ENCODE data around the gene PIEZO1. TPM values are rescaled to one million over a fixed set of nuclear protein-coding genes. Genes with fewer than 3 reads are reported as not detected.

Gene PIEZO1
- polyA plus RNA-seq, 1 of the 3 experiments (the other 2 are of a cell fraction) = 184 TPM

GRCh38 chr16:88764080-88764479, 20.9 kb downstream of the PIEZO1 start:
- H2AFZ ChIP-seq (ENCODE audit: low read depth) = no peak overlapping the region
- H3K4me3 ChIP-seq (ENCODE audit: low read depth in 2 of 2, low read length in 1 of 2) = no peak overlapping the region
- H3K4me2 ChIP-seq = no peak overlapping the region
- no peaks in the 10 kb centered on the region for H3F3A ChIP-seq (replicated peaks; ENCODE audit: insufficient read depth)
- ChIA-PET POLR2A (interaction anchor here (0.7 kb wide), 1 partner anchor 10 kb away, joined by 7 read pairs; no protein-coding TSS in a partner anchor), CTCF (interaction anchor here (0.6 to 30.9 kb wide), 3 partner anchors 8 to 319 kb away, joined by 3 to 540 read pairs (median 93); no protein-coding TSS in a partner anchor)
- 89% methylated on average over 8 of the region's 19 CpGs for WGBS (ENCODE audit: low lambda C conversion rate)
- peaks cover 97% of the 10 kb centered on the region for H4K20me1 ChIP-seq (ENCODE audit: insufficient read depth)
- TF ChIP-seq RAD21 (IDR thresholded peaks at IDR 0.05; ENCODE audit: low read length) = no peak
- no peak for TF ChIP-seq TEAD4 (IDR thresholded peaks at IDR 0.05; ENCODE audit: borderline replicate concordance, insufficient read depth)
- TF ChIP-seq TCF12 (IDR thresholded peaks at IDR 0.05) = no peak
- TF ChIP-seq ELF1 (IDR thresholded peaks at IDR 0.05) = no peak
- TF ChIP-seq, protein P1, sequence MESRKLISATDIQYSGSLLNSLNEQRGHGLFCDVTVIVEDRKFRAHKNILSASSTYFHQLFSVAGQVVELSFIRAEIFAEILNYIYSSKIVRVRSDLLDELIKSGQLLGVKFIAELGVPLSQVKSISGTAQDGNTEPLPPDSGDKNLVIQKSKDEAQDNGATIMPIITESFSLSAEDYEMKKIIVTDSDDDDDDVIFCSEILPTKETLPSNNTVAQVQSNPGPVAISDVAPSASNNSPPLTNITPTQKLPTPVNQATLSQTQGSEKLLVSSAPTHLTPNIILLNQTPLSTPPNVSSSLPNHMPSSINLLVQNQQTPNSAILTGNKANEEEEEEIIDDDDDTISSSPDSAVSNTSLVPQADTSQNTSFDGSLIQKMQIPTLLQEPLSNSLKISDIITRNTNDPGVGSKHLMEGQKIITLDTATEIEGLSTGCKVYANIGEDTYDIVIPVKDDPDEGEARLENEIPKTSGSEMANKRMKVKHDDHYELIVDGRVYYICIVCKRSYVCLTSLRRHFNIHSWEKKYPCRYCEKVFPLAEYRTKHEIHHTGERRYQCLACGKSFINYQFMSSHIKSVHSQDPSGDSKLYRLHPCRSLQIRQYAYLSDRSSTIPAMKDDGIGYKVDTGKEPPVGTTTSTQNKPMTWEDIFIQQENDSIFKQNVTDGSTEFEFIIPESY (IDR thresholded peaks at IDR 0.05; ENCODE audit: borderline replicate concordance, low read depth) = no peak
- TF ChIP-seq SIN3A (IDR thresholded peaks at IDR 0.05; ENCODE audit: borderline replicate concordance, low read depth, low read length) = no peak
- no peak for TF ChIP-seq POLR2AphosphoS5 (IDR thresholded peaks at IDR 0.05; ENCODE audit: low read depth, low read length)
- TF ChIP-seq RCOR1 (IDR thresholded peaks at IDR 0.05; ENCODE audit: low read length) = no peak
- no peak overlapping the region for H3K27ac ChIP-seq (ENCODE audit: low read depth in 2 of 2, low read length in 1 of 2)
- peaks cover 19 to 22% of the 10 kb centered on the region in 2 experiments; a peak in 3 of 4 replicates for H3K4me1 ChIP-seq (ENCODE audit: control insufficient read depth in 1 of 2, insufficient read depth in 2 of 2, low read depth in 1 of 2, low read length in 1 of 2)
- no peaks in the 10 kb centered on the region for H3K27me3 ChIP-seq (ENCODE audit: insufficient read depth)
- peaks cover 98% of the 10 kb centered on the region for H3K79me2 ChIP-seq (ENCODE audit: insufficient read depth)
- H3K9me3 ChIP-seq = no peaks in the 10 kb centered on the region
- no peak for DNase-seq
- no peaks in the 10 kb centered on the region for H3K9me2 ChIP-seq
- no peak overlapping the region for H3K9ac ChIP-seq
- H3K36me3 ChIP-seq (replicated peaks in 1 of 2; ENCODE audit: control insufficient read depth in 1 of 2, insufficient read depth in 2 of 2, low read length in 1 of 2) = peaks cover 0 to 3% of the 10 kb centered on the region in 2 experiments

GRCh38 chr16:88763502-88764053, 21.4 kb downstream of the PIEZO1 start:
- POLR2A ChIA-PET = no interaction called here
- CTCF ChIA-PET = interaction anchor here (0.6 to 30.9 kb wide), 4 partner anchors 7 to 318 kb away, joined by 3 to 540 read pairs (median 48); no protein-coding TSS in a partner anchor
- no peak for DNase-seq
- Histone ChIP-seq H3K27me3 (ENCODE audit: insufficient read depth) (no peaks in the 10 kb centered on the region), H2AFZ (ENCODE audit: low read depth) (no peak overlapping the region), H3F3A (replicated peaks; ENCODE audit: insufficient read depth) (no peaks in the 10 kb centered on the region), H3K9ac (no peak overlapping the region), H3K4me3 (ENCODE audit: low read depth in 2 of 2, low read length in 1 of 2) (no peak overlapping the region), H3K9me3 (no peaks in the 10 kb centered on the region), H3K4me2 (no peak overlapping the region), H3K4me1 (ENCODE audit: control insufficient read depth in 1 of 2, insufficient read depth in 2 of 2, low read depth in 1 of 2, low read length in 1 of 2) (peaks cover 17 to 19% of the 10 kb centered on the region in 2 experiments; a peak in 3 of 4 replicates), H3K27ac (ENCODE audit: low read depth in 2 of 2, low read length in 1 of 2) (no peak overlapping the region), H3K79me2 (ENCODE audit: insufficient read depth) (peaks cover 98% of the 10 kb centered on the region), H3K9me2 (no peaks in the 10 kb centered on the region), H4K20me1 (ENCODE audit: insufficient read depth) (peaks cover 97% of the 10 kb centered on the region), H3K36me3 (replicated peaks in 1 of 2; ENCODE audit: control insufficient read depth in 1 of 2, insufficient read depth in 2 of 2, low read length in 1 of 2) (peaks cover 0 to 3% of the 10 kb centered on the region in 2 experiments)
- TF ChIP-seq, protein P1 (IDR thresholded peaks at IDR 0.05; ENCODE audit: borderline replicate concordance, low read depth) = no peak
- TF ChIP-seq NFIC (IDR thresholded peaks at IDR 0.05; ENCODE audit: borderline replicate concordance) = no peak
- TF ChIP-seq, protein P2, sequence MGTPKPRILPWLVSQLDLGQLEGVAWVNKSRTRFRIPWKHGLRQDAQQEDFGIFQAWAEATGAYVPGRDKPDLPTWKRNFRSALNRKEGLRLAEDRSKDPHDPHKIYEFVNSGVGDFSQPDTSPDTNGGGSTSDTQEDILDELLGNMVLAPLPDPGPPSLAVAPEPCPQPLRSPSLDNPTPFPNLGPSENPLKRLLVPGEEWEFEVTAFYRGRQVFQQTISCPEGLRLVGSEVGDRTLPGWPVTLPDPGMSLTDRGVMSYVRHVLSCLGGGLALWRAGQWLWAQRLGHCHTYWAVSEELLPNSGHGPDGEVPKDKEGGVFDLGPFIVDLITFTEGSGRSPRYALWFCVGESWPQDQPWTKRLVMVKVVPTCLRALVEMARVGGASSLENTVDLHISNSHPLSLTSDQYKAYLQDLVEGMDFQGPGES (IDR thresholded peaks at IDR 0.05; ENCODE audit: low read depth, low read length) = no peak
- no peak for TF ChIP-seq GATA2 (CRISPR knock-in tag; IDR thresholded peaks at IDR 0.05)
- TF ChIP-seq, protein P3, sequence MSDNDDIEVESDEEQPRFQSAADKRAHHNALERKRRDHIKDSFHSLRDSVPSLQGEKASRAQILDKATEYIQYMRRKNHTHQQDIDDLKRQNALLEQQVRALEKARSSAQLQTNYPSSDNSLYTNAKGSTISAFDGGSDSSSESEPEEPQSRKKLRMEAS (IDR thresholded peaks at IDR 0.05; ENCODE audit: low read depth) = no peak
- no peak for TF ChIP-seq JUND (IDR thresholded peaks at IDR 0.05)
- WGBS (ENCODE audit: low lambda C conversion rate) = 69% methylated on average over 13 of the region's 14 CpGs

Data from SK-N-SH (cell line).